ENCODE results near the gene E4F1. TPM values are rescaled to one million over a fixed set of nuclear protein-coding genes. Genes with fewer than 3 reads are reported as not detected.

The E4F1 gene
- total RNA-seq, 4 donors from 2014 or later = 18.3 to 39.6 (median 25.7) TPM

GRCh38 chr16:2284001-2284770 lies 60.8 kb downstream of the E4F1 start:
- DNase-seq (ENCODE audit: low spot score) (no peak), ATAC-seq (ENCODE audit: low FRiP score) (no peak)
- no peak for TF ChIP-seq CTCF (IDR thresholded peaks at IDR 0.05)

- DNase-seq (ENCODE audit: low spot score) (no peak), ATAC-seq (ENCODE audit: low FRiP score) (no peak)
- no peak for TF ChIP-seq CTCF (IDR thresholded peaks at IDR 0.05)
Observed at GRCh38 chr16:2284797-2285576, 61.6 kb downstream of the E4F1 start.

Small RNA genes lying within 50 kb of the gene (small RNA-seq; reads per million reads assigned to genes)
- gene MIR3677 (not detected), gene MIR4717 (not detected)

Other genes with a start within 250 kb of the E4F1 start
- gene NOXO1, start 242.1 kb upstream of the E4F1 start, total RNA-seq = not detected
- gene GFER, start 239.4 kb upstream of the E4F1 start, total RNA-seq = 10 to 100 TPM; 11.9 to 18.4 (median 16.0) TPM
- gene SYNGR3, start 233.6 kb upstream of the E4F1 start, total RNA-seq = 1 to 10 TPM in 1 of 4 donors, under 1 TPM in 1, not detected in 2; 0.28 to 1.6 TPM
- 10 to 100 TPM; 19.1 to 49.0 (median 24.3) TPM for gene ZNF598, start 213.8 kb upstream of the E4F1 start, total RNA-seq
- under 1 TPM in 1 of 4 donors, not detected in 3; 0.48 TPM for gene NPW, start 203.8 kb upstream of the E4F1 start, total RNA-seq
- gene NHERF2, start 196.7 kb upstream of the E4F1 start, total RNA-seq = 100 to 1,000 TPM in 2 of 4 donors, 10 to 100 TPM in 2; 52.8 to 166 (median 84.9) TPM
- gene NTHL1, start 175.8 kb upstream of the E4F1 start, total RNA-seq = 10 to 100 TPM in 3 of 4 donors, 1 to 10 TPM in 1; 7.1 to 18.1 (median 10.9) TPM
- gene TSC2, start 175.6 kb upstream of the E4F1 start, total RNA-seq = 10 to 100 TPM; 30.0 to 59.4 (median 35.9) TPM
- gene PKD1, start 87.7 kb upstream of the E4F1 start, total RNA-seq = 100 to 1,000 TPM in 2 of 4 donors, 10 to 100 TPM in 2; 86.4 to 214 (median 121) TPM
- gene RAB26, start 75.0 kb upstream of the E4F1 start, total RNA-seq = 1 to 10 TPM in 2 of 4 donors, under 1 TPM in 1, not detected in 1; 0.19 to 2.0 (median 1.1) TPM
- 10 to 100 TPM; 31.9 to 42.7 (median 34.3) TPM for gene TRAF7, start 67.8 kb upstream of the E4F1 start, total RNA-seq
- gene CASKIN1, start 27.0 kb upstream of the E4F1 start, total RNA-seq = under 1 TPM; 0.12 to 0.19 (median 0.14) TPM
- gene MLST8, start 18.1 kb upstream of the E4F1 start, total RNA-seq = 10 to 100 TPM; 29.8 to 44.6 (median 34.6) TPM
- gene BRICD5, start 12.7 kb upstream of the E4F1 start, total RNA-seq = 10 to 100 TPM in 1 of 4 donors, 1 to 10 TPM in 3; 1.5 to 10.1 (median 4.3) TPM
- 10 to 100 TPM in 1 of 4 donors, 1 to 10 TPM in 3; 8.1 to 10.4 (median 9.6) TPM for gene PGP, start 8.8 kb upstream of the E4F1 start, total RNA-seq
- gene DNASE1L2, start 12.9 kb downstream of the E4F1 start, total RNA-seq = under 1 TPM in 3 of 4 donors, not detected in 1; 0.63 to 0.93 (median 0.84) TPM
- 10 to 100 TPM; 26.2 to 66.5 (median 38.4) TPM for gene ECI1, start 28.0 kb downstream of the E4F1 start, total RNA-seq
- gene RNPS1, start 44.5 kb downstream of the E4F1 start, total RNA-seq = 100 to 1,000 TPM in 1 of 4 donors, 10 to 100 TPM in 3; 84.9 to 171 (median 92.2) TPM
- gene ABCA3, start 117.1 kb downstream of the E4F1 start, total RNA-seq = 10 to 100 TPM in 1 of 4 donors, 1 to 10 TPM in 3; 6.6 to 19.0 (median 8.0) TPM
- gene CCNF, start 205.9 kb downstream of the E4F1 start, total RNA-seq = 1 to 10 TPM; 1.3 to 2.9 (median 2.5) TPM
- 1 to 10 TPM in 1 of 4 donors, under 1 TPM in 1, not detected in 2; 0.50 to 1.1 TPM for gene TEDC2, start 236.5 kb downstream of the E4F1 start, total RNA-seq
- under 1 TPM in 2 of 4 donors, not detected in 2; 0.28 to 0.44 TPM for gene NTN3, start 247.7 kb downstream of the E4F1 start, total RNA-seq